Activated B cell treated with CpG ODN at 0.5 μM for 24 hours (primary cell): ENCODE measurements around the gene MME. TPM values are rescaled to one million over a fixed set of nuclear protein-coding genes. Genes with fewer than 3 reads are reported as not detected.

Source experiments
- ATAC-seq: fragments of 200-7000 bp; cut with Tn5 transposase; one replicate; pipeline ENCODE4 v1.10.0; 2021; ENCODE audit warnings: low read depth, mild to moderate bottlenecking, moderate library complexity
- CTCF ChIA-PET: fragments of 350-600 bp; sonication (Branson Sonifier 250); formaldehyde crosslinking; loops from one replicate; lab custom pipeline; 2021; ENCODE audit warnings: antibody characterized with exemption; lab: Charles Lee
- POLR2A ChIA-PET: fragments of 350-600 bp; sonication (Branson Sonifier 250); formaldehyde crosslinking; loops from one replicate; lab custom pipeline; 2021; ENCODE audit warnings: antibody characterized with exemption; lab: Charles Lee
- DNase-seq: peaks from one replicate; pipeline ENCODE4 v3.0.0; 2022
- H3K27ac Mint-ChIP-seq: one replicate; pipeline ENCODE4 v1.8.0; 2020; ENCODE audit warnings: mixed read lengths
- H3K27me3 Mint-ChIP-seq: one replicate; pipeline ENCODE4 v1.8.0; 2021; ENCODE audit warnings: mixed read lengths
- H3K36me3 Mint-ChIP-seq: one replicate; pipeline ENCODE4 v1.8.0; 2021; ENCODE audit warnings: low read depth, mixed read lengths
- H3K4me1 Mint-ChIP-seq: one replicate; pipeline ENCODE4 v1.8.0; 2021; ENCODE audit warnings: mixed read lengths
- H3K4me3 Mint-ChIP-seq: one replicate; pipeline ENCODE4 v1.8.0; 2020; ENCODE audit warnings: mild to moderate bottlenecking, mixed read lengths
- H3K9me3 Mint-ChIP-seq: one replicate; pipeline ENCODE4 v1.8.0; 2020; ENCODE audit warnings: mixed read lengths
- intact Hi-C: fragments of 100-400 bp; cut with micrococcal nuclease; formaldehyde crosslinking; loops from one replicate; pipeline ENCODE4 v1.15.1; 2024
- total RNA-seq: library from RNA; stranded (reverse); gene quantifications from 2 replicates; pipeline ENCODE4 v1.2.3, GENCODE V29; 2022
- TF ChIP-seq, protein P1 (sequence below): fragments of 200-600 bp; IDR thresholded peaks from one replicate; pipeline ENCODE4 v1.8.0; 2022; ENCODE audit warnings: antibody characterized with exemption, mild to moderate bottlenecking

Gene MME
- total RNA-seq, 1 donor from 2014 or later = 3.4 TPM

DNA sequence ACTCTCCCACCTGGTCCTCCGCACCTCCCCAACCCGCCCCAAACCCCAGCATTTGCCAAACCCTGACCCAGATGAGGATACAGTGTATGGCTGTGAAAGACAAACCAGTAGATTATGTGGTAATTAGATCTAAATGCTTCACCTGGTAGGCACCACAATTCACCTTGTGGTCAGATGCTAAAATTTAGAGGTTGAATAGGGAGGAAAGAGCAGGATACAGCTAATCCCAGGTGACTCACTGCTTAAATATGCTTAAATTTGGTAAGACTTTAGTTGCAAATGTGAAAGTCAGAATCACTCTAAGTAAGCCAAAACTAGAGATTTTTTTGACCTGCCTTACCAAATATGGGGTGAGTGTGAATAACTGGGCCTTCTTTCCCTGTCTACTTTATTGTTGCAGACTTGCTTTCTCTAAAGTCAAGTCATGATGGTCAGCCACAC is 105.5 kb downstream of the MME start:
- CTCF ChIA-PET = no interaction called here
- Mint-ChIP-seq H3K9me3 (no peaks in the 10 kb centered on the region), H3K27me3 (no peaks in the 10 kb centered on the region), H3K4me3 (no peak overlapping the region), H3K4me1 (peaks cover 16% of the 10 kb centered on the region), H3K36me3 (no peaks in the 10 kb centered on the region), H3K27ac (no peak overlapping the region)
- TF ChIP-seq, protein P1, sequence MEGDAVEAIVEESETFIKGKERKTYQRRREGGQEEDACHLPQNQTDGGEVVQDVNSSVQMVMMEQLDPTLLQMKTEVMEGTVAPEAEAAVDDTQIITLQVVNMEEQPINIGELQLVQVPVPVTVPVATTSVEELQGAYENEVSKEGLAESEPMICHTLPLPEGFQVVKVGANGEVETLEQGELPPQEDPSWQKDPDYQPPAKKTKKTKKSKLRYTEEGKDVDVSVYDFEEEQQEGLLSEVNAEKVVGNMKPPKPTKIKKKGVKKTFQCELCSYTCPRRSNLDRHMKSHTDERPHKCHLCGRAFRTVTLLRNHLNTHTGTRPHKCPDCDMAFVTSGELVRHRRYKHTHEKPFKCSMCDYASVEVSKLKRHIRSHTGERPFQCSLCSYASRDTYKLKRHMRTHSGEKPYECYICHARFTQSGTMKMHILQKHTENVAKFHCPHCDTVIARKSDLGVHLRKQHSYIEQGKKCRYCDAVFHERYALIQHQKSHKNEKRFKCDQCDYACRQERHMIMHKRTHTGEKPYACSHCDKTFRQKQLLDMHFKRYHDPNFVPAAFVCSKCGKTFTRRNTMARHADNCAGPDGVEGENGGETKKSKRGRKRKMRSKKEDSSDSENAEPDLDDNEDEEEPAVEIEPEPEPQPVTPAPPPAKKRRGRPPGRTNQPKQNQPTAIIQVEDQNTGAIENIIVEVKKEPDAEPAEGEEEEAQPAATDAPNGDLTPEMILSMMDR = no peak
- no peak for ATAC-seq
- DNase-seq = no peak
- POLR2A ChIA-PET = no interaction called here
- intact Hi-C loops = no loop called here

DNA sequence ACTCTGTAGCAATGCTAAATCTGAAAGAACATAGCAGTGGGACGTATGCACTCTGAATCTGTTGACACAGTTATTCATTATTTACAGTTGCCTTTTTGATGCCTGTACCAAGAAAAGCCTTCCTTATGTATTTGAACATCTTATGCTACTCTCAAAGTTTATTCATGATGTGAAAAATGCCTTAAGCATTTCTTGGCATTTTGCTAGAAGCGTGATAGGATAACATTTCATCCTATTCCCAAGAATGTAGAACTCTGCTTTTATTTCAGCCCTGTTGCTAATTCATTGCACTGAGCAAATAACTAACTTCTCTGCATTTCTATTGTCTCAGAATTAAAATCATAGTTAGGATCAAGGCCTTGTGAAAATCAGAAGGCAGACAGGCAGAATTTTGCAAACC is 107.9 kb downstream of the MME start:
- ChIA-PET POLR2A (no interaction called here), CTCF (no interaction called here)
- Mint-ChIP-seq H3K36me3 (no peaks in the 10 kb centered on the region), H3K4me3 (no peak overlapping the region), H3K27me3 (no peaks in the 10 kb centered on the region), H3K9me3 (no peaks in the 10 kb centered on the region), H3K27ac (no peak overlapping the region), H3K4me1 (peaks cover 16% of the 10 kb centered on the region)
- TF ChIP-seq, protein P1 = no peak
- intact Hi-C loops = no loop called here
- DNase-seq (no peak), ATAC-seq (no peak)

DNA sequence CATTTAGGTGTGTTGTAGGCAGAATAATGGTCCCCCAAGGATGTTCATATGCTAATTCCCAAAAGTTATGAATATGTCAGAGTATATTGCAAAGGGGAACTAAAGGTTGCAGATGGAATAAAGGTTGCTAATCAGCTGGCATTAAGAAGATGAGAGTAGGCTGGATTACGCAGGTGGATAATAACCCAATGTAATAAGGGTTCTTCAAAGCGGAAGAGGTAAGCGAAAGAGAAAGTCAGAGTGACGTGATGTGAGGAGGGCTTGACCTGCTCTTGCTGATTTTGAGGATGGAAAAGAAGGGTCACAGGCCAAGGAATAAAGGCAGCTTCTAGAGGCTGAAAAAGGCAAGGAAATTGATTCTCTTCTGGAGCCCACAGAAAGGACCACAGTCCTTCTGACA is 109.4 kb downstream of the MME start:
- TF ChIP-seq, protein P1 = no peak
- ChIA-PET POLR2A (no interaction called here), CTCF (no interaction called here)
- Mint-ChIP-seq H3K27me3 (no peaks in the 10 kb centered on the region), H3K36me3 (no peaks in the 10 kb centered on the region), H3K4me3 (no peak overlapping the region), H3K4me1 (peaks cover 4% of the 10 kb centered on the region), H3K27ac (no peak overlapping the region), H3K9me3 (no peaks in the 10 kb centered on the region)
- intact Hi-C loops = no loop called here
- ATAC-seq (no peak), DNase-seq (no peak)

DNA sequence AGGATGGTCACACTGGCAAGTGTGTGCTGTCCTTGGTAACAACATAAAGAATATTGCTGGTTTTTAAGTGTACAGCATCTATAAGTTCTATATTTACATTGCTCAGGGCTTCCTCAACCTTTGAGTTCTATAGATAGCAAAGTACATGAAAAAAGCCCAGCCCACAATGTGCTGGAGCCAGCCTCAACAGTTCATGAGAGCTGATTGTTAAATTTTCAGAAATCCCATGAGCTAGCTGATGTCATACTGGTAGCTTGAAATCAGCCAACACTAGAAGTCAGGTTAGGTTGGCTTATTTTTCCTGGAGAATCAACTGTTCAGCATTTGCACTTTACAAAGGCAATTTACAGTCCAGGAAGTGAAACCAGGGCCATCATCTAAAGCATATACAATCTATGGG is 110.6 kb downstream of the MME start:
- ChIA-PET CTCF (no interaction called here), POLR2A (no interaction called here)
- no peak overlapping the region for H3K4me3 Mint-ChIP-seq
- H3K36me3 Mint-ChIP-seq = no peaks in the 10 kb centered on the region
- no peak for DNase-seq
- H3K4me1 Mint-ChIP-seq = no peaks in the 10 kb centered on the region
- no peak overlapping the region for H3K27ac Mint-ChIP-seq
- H3K9me3 Mint-ChIP-seq = no peaks in the 10 kb centered on the region
- ATAC-seq = no peak
- intact Hi-C loops = no loop called here
- TF ChIP-seq, protein P1 = no peak
- H3K27me3 Mint-ChIP-seq = no peaks in the 10 kb centered on the region

DNA sequence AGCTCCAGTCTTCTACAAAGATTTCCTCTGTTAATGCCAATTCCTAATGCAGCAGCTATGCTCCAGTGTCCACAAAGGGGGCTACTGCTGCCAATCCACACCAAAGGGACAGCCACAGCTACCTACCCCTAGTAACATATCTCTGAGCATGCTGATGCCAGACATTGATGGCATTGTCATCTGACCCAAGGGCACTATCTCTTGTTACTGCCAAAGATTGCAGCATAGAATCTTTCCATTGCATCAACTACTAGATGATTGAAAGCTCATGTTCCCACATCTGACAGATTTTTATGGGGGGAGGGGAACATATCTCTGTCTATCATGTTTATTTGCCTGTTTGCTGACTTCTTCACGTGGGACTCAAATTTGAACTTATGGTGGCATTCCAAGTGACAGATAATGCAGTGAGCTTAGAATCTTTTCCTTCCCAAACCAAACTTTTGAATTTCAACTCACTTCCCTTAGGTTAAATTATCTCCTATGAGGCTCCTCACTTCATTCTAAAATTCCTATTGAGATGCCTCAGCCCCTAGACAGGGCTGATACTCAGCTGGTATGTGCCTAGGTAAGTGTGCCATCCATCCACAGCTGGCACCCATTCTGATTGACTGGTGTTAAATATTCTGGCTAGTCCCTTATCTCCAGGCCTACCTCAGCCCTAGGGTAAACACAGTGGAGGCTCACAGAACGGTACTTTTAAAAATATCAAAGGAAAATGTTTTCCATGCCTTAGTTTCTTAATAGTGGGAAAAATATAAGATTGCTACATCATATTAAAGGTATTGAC is 113.0 kb downstream of the MME start:
- H3K27me3 Mint-ChIP-seq = no peaks in the 10 kb centered on the region
- POLR2A ChIA-PET = no interaction called here
- no peaks in the 10 kb centered on the region for H3K4me1 Mint-ChIP-seq
- ATAC-seq (no peak), DNase-seq (no peak)
- CTCF ChIA-PET = no interaction called here
- H3K9me3 Mint-ChIP-seq = no peaks in the 10 kb centered on the region
- intact Hi-C loops = no loop called here
- H3K36me3 Mint-ChIP-seq = no peaks in the 10 kb centered on the region
- no peak overlapping the region for H3K27ac Mint-ChIP-seq
- no peak overlapping the region for H3K4me3 Mint-ChIP-seq
- TF ChIP-seq, protein P1 = no peak
